Lower lobe of right lung (tissue), 2 donors: Measurements from ENCODE around the gene NTMT2. TPM values are rescaled to one million over a fixed set of nuclear protein-coding genes. Genes with fewer than 3 reads are reported as not detected.

ENCODE experiments used
- ATAC-seq, 2 donors: fragments of 200-7000 bp; cut with Tn5 transposase; one replicate each; pipeline ENCODE4 v1.9.1; 2020 to 2022; ENCODE audit warnings: mild to moderate bottlenecking in 2 of 2, moderate library complexity in 2 of 2
- DNase-seq: peaks from one replicate; pipeline ENCODE4 v3.0.0-alpha.2; 2020
- H3K27ac ChIP-seq: fragments of 200-600 bp; one replicate; pipeline ENCODE4 v1.8.0; 2022
- H3K27me3 ChIP-seq: fragments of 200-600 bp; one replicate; pipeline ENCODE4 v1.8.0; 2022; ENCODE audit warnings: low read depth
- H3K36me3 ChIP-seq: fragments of 200-600 bp; one replicate; pipeline ENCODE4 v1.8.0; 2022; ENCODE audit warnings: mild to moderate bottlenecking
- H3K4me1 ChIP-seq: fragments of 200-600 bp; one replicate; pipeline ENCODE4 v1.8.0; 2022
- H3K4me3 ChIP-seq: fragments of 200-600 bp; one replicate; pipeline ENCODE4 v1.8.0; 2022; ENCODE audit warnings: mild to moderate bottlenecking
- H3K9me3 ChIP-seq: fragments of 200-600 bp; one replicate; pipeline ENCODE4 v1.8.0; 2022
- CTCF ChIP-seq: fragments of 200-600 bp; IDR thresholded peaks from one replicate; pipeline ENCODE4 v1.8.0; 2022; ENCODE audit warnings: antibody characterized with exemption, mild to moderate bottlenecking
- intact Hi-C: fragments of 100-400 bp; cut with DNase I; formaldehyde crosslinking; loops from one replicate; pipeline ENCODE4 v1.11.0; 2022
- microRNA-seq: library from miRNA; unstranded; fragments of <30 nt; microRNA quantifications from one replicate; pipeline ENCODE4 v1.2.0, GENCODE V29; 2020; ENCODE audit warnings: borderline number of aligned reads
- total RNA-seq: library from RNA; stranded (reverse); fragmentation: NEBNext Ultra II Directional; extraction: Animal tissue kit (Norgen Biotek cat#: 25700); gene quantifications from one replicate; pipeline ENCODE4 v1.2.1, GENCODE V29; 2021
- donor health status: DM: no; HTN: yes; CAD: no; lungs with severe emphysema.

The NTMT2 gene
- total RNA-seq, 1 donor from 2014 or later: not detected

GRCh38 chr1:170218257-170218650, 72.5 kb downstream of the NTMT2 start:
- DNase-seq (no peak), ATAC-seq (no peak)
- Histone ChIP-seq H3K9me3 (no peaks in the 10 kb centered on the region), H3K27me3 (no peaks in the 10 kb centered on the region), H3K4me1 (no peaks in the 10 kb centered on the region), H3K27ac (no peak overlapping the region), H3K4me3 (no peak overlapping the region), H3K36me3 (no peaks in the 10 kb centered on the region)
- intact Hi-C loops: no loop called here
- TF ChIP-seq CTCF: no peak

Small RNA genes within 50 kb of the gene (microRNA-seq; reads per million reads assigned to microRNA genes)
- gene MIR3119-1: not detected
- not detected for gene MIR3119-2

Other genes with a start within 250 kb of the NTMT2 start
- gene KIFAP3, start 71.3 kb upstream of the NTMT2 start, total RNA-seq: 21.4 TPM